Skeletal muscle satellite cell (primary cell): ENCODE measurements around the gene CAMK1D.

ENCODE experiments used
- H3K27me3 ChIP-seq: 2 replicates; pipeline ENCODE4 v1.7.0; 2013; ENCODE audit warnings: low read length; ENCODE audit not compliant: control insufficient read depth, insufficient read depth
- H3K36me3 ChIP-seq: 2 replicates; pipeline ENCODE4 v1.7.0; 2013; ENCODE audit warnings: mild to moderate bottlenecking, control low read depth, low read length; ENCODE audit not compliant: insufficient read depth
- H3K4me1 ChIP-seq: 2 replicates; pipeline ENCODE4 v1.7.0; 2013; ENCODE audit warnings: low read length; ENCODE audit not compliant: control insufficient read depth, insufficient read depth
- H3K4me2 ChIP-seq: 2 replicates; pipeline ENCODE4 v1.7.0; 2013; ENCODE audit warnings: mild to moderate bottlenecking, low read length
- H3K4me3 ChIP-seq: 2 replicates; pipeline ENCODE4 v1.7.0; 2013; ENCODE audit warnings: low read length
- H3K9ac ChIP-seq: 2 replicates; pipeline ENCODE4 v1.7.0; 2013; ENCODE audit warnings: mild to moderate bottlenecking, low read depth, low read length, moderate library complexity
- H3K9me3 ChIP-seq: replicated peaks from 2 replicates; pipeline ENCODE4 v1.7.0; 2013; ENCODE audit warnings: mild to moderate bottlenecking, control low read depth, low read length

CAMK1D gene

DNA sequence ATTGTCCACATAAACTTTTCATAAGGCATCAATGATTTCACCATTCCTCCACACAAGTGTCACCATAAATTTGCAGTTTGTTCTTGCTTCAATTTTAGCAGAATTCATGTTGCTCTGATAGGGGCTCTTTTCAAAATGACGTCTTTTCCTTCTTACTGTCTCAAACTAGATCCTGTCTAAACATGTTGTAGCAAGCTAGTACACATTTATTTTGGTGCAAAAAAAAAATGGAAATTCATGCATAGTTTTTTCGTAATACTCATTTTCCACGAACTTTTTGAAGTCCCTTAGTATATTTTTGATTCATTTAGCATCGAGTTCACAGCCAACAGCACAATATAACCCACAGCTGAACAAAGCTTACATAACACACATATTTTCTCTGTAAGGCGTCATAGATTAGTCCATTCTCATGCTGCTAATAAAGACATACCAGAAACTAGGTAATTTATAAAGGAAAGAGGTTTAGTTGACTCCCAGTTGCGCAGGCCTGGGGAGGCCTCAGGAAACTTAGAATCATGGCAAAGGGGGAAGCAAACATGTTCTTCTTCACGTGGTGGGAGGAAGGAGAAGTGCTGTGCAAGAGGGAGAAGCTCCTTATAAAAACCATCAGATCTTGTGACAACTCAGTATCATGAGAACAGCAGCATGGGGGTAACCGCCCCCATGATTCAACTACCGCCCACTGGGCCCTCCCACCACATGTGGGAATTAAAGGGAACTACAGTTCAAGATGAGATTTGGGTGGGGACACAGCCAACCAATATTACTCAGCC lies 350.6 kb downstream of the CAMK1D start:
- Histone ChIP-seq H3K4me1 (peaks cover 19% of the 10 kb centered on the region), H3K27me3 (no peaks in the 10 kb centered on the region), H3K4me2 (no peak overlapping the region), H3K9ac (no peak overlapping the region), H3K4me3 (no peak overlapping the region), H3K36me3 (no peaks in the 10 kb centered on the region), H3K9me3 (no peaks in the 10 kb centered on the region)

DNA sequence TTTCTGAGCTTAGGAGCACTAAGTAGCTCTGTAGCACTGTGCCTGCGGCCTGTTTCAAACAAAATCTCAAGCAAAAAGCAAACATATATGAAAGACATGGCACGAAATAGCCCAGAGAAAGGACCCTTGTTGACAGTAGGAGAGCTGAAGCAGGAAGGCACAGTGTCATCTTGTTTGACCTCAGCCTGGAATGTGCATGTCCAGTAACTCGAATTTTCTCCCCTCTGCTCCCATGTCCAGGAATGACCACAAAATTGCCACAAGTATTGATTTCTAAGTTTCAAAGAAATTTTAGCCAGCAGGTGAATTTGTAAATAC lies 351.2 kb downstream of the CAMK1D start:
- no peaks in the 10 kb centered on the region for H3K27me3 ChIP-seq
- H3K4me3 ChIP-seq = no peak overlapping the region
- no peaks in the 10 kb centered on the region for H3K36me3 ChIP-seq
- H3K9ac ChIP-seq = no peak overlapping the region
- no peaks in the 10 kb centered on the region for H3K9me3 ChIP-seq
- no peak overlapping the region for H3K4me2 ChIP-seq
- peaks cover 22% of the 10 kb centered on the region for H3K4me1 ChIP-seq

DNA sequence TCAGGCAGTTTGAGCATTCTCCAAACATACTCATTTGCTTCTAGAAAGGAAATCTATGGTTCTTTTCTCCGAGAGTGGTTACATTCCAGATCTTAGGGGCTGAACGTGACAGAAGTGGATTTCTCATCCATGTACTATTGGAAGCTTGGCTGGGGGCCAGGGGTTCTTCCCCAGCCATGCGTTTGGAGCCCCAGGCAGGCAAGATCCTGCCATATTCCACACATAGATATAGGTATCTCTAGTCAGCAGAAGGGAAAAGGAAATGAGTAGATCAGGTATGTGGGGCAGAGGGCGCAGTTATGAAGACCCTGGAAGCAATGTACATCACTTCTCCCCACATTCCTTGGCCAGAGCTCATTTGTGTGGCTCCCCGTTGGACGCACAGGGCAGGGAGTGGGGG lies 352.3 kb downstream of the CAMK1D start:
- Histone ChIP-seq H3K9ac (no peak overlapping the region), H3K9me3 (no peaks in the 10 kb centered on the region), H3K36me3 (no peaks in the 10 kb centered on the region), H3K4me2 (no peak overlapping the region), H3K4me3 (no peak overlapping the region), H3K27me3 (no peaks in the 10 kb centered on the region), H3K4me1 (peaks cover 34% of the 10 kb centered on the region)

DNA sequence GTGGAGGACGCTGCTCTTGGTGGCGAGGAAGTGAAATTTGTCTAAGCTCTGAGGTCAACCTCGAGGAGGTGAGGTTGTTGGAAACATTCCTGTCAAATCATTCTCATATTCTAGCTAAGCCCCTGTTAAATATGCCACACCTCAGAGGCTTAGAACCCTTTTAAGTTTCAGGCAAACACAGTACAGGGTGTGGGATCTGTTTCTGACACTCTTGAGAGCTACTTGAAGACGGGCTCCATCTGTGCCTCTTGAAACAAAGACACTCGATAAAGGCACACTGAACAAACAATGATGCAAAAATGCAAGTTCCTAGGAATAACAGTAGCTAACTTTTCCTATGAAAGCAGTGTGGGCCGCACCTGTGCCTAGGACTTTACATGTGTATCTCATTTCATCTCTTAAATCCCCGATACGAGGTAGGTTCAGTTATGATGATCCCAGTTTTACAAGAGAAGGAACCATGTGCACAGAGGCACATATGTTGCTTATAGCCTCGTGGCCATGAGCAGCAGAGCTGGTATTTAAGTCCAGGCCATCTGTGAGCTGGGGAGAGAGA lies 352.9 kb downstream of the CAMK1D start:
- Histone ChIP-seq H3K27me3 (no peaks in the 10 kb centered on the region), H3K36me3 (no peaks in the 10 kb centered on the region), H3K4me1 (peaks cover 40% of the 10 kb centered on the region), H3K9ac (no peak overlapping the region), H3K4me3 (no peak overlapping the region), H3K9me3 (no peaks in the 10 kb centered on the region), H3K4me2 (no peak overlapping the region)

DNA sequence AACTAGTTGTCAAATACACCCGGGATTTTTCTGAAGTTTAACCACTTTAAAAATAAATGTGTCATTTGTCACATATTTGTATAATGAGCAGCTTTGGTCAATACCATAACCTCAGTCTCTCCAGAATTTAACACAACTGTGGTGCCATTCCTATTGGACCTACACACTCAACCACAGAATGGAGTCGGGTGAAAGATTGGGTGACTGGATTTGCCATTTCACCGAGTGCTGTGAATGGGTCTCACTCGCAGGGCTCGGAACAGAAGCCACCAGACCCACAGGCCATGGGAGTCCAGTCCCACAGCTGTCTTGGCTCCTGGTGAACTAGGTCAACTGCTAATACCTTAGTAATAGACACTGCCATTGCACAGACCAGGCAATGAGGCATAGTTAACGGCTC lies 353.8 kb downstream of the CAMK1D start:
- H3K9ac ChIP-seq = peak overlapping the region; percentile 15
- H3K4me3 ChIP-seq = peak overlapping the region; percentile 30
- peaks cover 47% of the 10 kb centered on the region for H3K4me1 ChIP-seq
- H3K9me3 ChIP-seq = no peaks in the 10 kb centered on the region
- H3K4me2 ChIP-seq = peak overlapping the region; percentile 74
- no peaks in the 10 kb centered on the region for H3K36me3 ChIP-seq
- no peaks in the 10 kb centered on the region for H3K27me3 ChIP-seq

DNA sequence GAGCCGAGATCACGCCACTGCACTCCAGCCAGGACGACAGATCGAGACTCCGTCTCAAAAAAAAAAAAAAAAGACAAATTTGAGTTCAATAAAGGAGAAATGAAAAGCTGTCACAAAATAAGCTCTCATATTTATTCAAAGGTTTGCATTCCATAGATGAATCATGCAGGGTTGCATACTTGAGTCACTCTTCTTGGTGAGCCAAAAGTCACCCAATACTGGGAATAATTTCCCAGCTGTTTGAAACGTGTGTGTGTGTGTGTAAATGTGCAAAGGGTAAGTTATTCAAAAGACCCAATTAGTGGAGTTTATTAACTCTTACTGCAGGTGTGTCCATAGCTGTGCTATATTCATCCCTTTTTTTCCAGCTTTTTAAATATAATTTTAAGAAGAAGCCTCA lies 354.5 kb downstream of the CAMK1D start:
- Histone ChIP-seq H3K36me3 (no peaks in the 10 kb centered on the region), H3K27me3 (no peaks in the 10 kb centered on the region), H3K9ac (peak overlapping the region; percentile 64), H3K4me3 (peak overlapping the region; percentile 48), H3K9me3 (no peaks in the 10 kb centered on the region), H3K4me2 (peak overlapping the region; percentile 74), H3K4me1 (peaks cover 54% of the 10 kb centered on the region)

DNA sequence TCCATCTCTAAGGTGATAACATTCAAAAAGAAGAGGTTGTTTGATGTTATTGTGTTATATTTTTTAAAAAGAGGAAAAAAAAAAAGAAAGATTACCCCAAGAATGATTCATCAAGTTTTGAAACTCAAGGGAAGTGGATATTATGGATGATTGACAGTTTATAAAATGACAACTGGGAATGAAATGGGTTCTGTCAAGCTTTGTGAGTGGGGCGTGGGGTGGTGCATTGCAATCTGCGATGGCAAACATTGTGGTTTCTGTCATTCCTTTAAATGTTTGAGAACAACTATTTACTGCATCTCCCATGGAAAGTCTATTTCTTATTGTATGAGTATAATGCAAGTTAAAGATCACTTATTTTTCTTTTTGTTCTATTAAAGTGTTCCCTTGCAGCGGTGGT lies 355.1 kb downstream of the CAMK1D start:
- Histone ChIP-seq H3K4me1 (peaks cover 61% of the 10 kb centered on the region), H3K9ac (peak overlapping the region; percentile 64), H3K9me3 (no peaks in the 10 kb centered on the region), H3K36me3 (no peaks in the 10 kb centered on the region), H3K27me3 (no peaks in the 10 kb centered on the region), H3K4me3 (peak overlapping the region; percentile 48), H3K4me2 (peak overlapping the region; percentile 74)

DNA sequence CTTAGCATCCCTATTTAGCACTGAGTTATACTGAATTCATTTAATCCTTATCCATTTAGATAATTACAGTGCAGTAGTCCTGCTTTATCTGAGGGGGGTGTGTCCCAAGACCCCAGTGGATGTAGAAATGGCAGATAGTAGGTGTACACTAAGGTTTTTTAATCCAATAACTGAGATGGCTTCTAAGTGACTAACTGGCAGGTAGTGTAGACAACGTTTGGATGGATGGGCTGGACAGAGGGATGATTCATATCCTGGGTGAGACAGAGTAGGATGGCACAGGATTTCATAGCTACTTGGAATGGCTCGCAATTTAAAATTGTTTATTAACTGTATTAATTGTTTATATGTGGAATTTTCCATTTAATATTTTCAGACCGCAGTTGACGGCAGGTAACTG lies 356.6 kb downstream of the CAMK1D start:
- H3K4me3 ChIP-seq = no peak overlapping the region
- no peaks in the 10 kb centered on the region for H3K9me3 ChIP-seq
- H3K4me2 ChIP-seq = no peak overlapping the region
- no peak overlapping the region for H3K9ac ChIP-seq
- H3K27me3 ChIP-seq = no peaks in the 10 kb centered on the region
- H3K4me1 ChIP-seq = peaks cover 75% of the 10 kb centered on the region
- H3K36me3 ChIP-seq = no peaks in the 10 kb centered on the region

DNA sequence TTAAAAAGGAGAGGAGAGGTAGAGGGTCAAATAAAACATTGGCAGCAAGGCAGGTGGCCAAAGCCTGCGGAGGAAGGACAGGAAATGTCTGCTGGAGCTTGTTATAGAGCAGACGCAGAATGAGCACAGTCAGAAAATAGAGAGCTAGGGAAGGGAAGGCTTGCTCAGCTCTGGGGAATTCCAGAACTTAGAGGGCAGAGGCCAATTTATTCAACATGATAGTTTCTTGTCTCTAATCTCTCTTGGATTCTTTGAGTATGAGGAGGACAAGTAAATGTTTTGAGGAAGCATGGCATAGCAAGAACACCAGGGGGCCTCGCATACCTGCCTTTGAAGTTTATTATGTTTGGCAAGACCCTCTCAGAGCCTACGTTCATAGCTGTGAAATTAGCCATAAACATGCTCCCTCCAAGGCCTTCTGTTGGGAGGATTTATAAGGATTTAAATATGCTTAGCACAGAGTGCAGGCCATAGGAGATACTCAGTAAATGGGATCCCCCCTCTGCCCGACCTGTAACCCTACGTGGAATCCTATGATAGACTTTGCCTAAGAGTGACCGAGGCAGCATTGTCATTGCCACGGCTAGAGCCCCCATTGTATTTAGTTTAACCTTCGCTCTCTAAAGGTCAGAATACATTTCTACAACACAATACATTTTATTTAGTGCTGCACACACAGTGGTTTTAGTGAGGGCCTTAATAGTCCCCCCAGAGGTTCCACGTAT lies 358.3 kb downstream of the CAMK1D start:
- peak overlapping the region; percentile 32 for H3K4me2 ChIP-seq
- H3K27me3 ChIP-seq = no peaks in the 10 kb centered on the region
- H3K9me3 ChIP-seq = no peaks in the 10 kb centered on the region
- peak overlapping the region; percentile 50 for H3K9ac ChIP-seq
- no peaks in the 10 kb centered on the region for H3K36me3 ChIP-seq
- peaks cover 76% of the 10 kb centered on the region for H3K4me1 ChIP-seq
- no peak overlapping the region for H3K4me3 ChIP-seq

DNA sequence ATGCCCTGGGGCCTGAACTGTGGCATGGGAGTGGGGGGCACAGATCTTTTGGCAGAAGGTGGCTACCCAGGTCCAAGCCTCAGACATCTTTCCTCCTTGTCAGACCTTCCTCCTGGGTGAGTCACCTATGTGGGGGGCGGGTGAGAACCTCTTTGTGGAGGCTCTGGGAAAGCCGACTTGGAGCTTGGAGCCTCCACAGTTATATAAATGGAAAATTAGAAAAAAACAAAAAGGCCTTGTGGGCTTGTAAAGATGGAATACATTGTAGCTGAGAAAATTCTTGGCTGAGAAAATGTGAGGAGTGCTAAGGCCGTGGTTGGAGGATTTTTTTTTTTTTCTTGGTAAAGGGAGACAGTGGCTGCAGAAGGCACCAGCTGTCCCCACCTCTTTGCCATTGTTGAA lies 359.7 kb downstream of the CAMK1D start:
- H3K4me3 ChIP-seq = no peak overlapping the region
- H3K27me3 ChIP-seq = no peaks in the 10 kb centered on the region
- peak overlapping the region; percentile 37 for H3K4me2 ChIP-seq
- H3K4me1 ChIP-seq = peaks cover 66% of the 10 kb centered on the region
- no peaks in the 10 kb centered on the region for H3K9me3 ChIP-seq
- H3K36me3 ChIP-seq = no peaks in the 10 kb centered on the region
- no peak overlapping the region for H3K9ac ChIP-seq

DNA sequence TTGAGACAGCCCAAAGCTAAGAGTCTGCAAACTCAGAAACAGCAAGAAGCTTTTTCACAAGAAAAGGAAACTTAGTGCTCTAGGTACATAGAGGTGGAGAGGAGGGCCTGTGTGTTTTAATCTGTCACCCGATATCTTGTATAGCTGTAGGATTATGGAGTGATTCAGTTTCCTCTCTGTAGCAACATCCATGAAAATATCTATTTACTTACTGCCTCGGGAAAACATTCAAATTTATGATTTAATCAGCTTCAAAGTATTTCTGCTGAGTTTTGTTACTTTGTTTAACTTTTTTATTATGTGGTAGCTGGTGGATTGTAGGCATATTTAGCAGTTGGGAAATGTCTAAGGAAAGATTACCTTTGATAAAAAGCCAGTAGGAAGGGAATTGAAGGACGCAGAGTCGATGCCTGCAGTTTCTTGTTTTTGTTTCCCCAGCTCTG lies 360.2 kb downstream of the CAMK1D start:
- Histone ChIP-seq H3K4me2 (peak overlapping the region; percentile 37), H3K4me1 (peaks cover 61% of the 10 kb centered on the region), H3K9ac (no peak overlapping the region), H3K27me3 (no peaks in the 10 kb centered on the region), H3K4me3 (peak overlapping the region; percentile 25), H3K36me3 (no peaks in the 10 kb centered on the region), H3K9me3 (no peaks in the 10 kb centered on the region)
